Liver (tissue), 9 donors: ENCODE data around the gene SURF1. TPM values are rescaled to one million over a fixed set of nuclear protein-coding genes. Genes with fewer than 3 reads are reported as not detected.

Source experiments
- DNase-seq: peaks from one replicate; pipeline ENCODE4 v3.0.0-alpha.2; 2017; ENCODE audit warnings: low spot score
- H3K27ac ChIP-seq, 2 donors: one replicate each; pipeline ENCODE4 v1.7.0; 2013; ENCODE audit warnings: inconsistent platforms in 2 of 2, low read length in 2 of 2, control low read depth in 1 of 2, low read depth in 1 of 2, mild to moderate bottlenecking in 1 of 2
- H3K27me3 ChIP-seq, 4 donors: one replicate each; pipeline versions ENCODE4 v1.6.1 to v1.7.0; 2013; ENCODE audit warnings: low read length in 3 of 4, inconsistent platforms in 1 of 4, mild to moderate bottlenecking in 1 of 4, moderate library complexity in 1 of 4; ENCODE audit not compliant: control insufficient read depth in 4 of 4, insufficient read depth in 4 of 4
- H3K36me3 ChIP-seq, 4 donors: one replicate each; pipeline versions ENCODE4 v1.6.1 to v1.7.0; 2013; ENCODE audit warnings: low read length in 3 of 4, mild to moderate bottlenecking in 3 of 4, low read depth in 1 of 4, moderate library complexity in 1 of 4; ENCODE audit not compliant: control insufficient read depth in 4 of 4, insufficient read depth in 3 of 4
- H3K4me1 ChIP-seq, 4 donors: one replicate each; pipeline versions ENCODE4 v1.6.1 to v1.7.0; 2013; ENCODE audit warnings: low read length in 3 of 4, mild to moderate bottlenecking in 3 of 4, moderate library complexity in 1 of 4; ENCODE audit not compliant: control insufficient read depth in 4 of 4, insufficient read depth in 4 of 4
- H3K4me3 ChIP-seq, 3 donors: one replicate each; pipeline versions ENCODE4 v1.6.1 to v1.7.0; 2013; ENCODE audit warnings: low read length in 3 of 3, control low read depth in 1 of 3, low read depth in 1 of 3, mild to moderate bottlenecking in 1 of 3
- H3K9ac ChIP-seq, 2 donors: one replicate each; pipeline ENCODE4 v1.7.0; 2013; ENCODE audit warnings: low read length in 2 of 2, mild to moderate bottlenecking in 2 of 2, moderate library complexity in 2 of 2, control low read depth in 1 of 2, low read depth in 1 of 2
- H3K9me3 ChIP-seq, 4 donors: one replicate each; pipeline versions ENCODE4 v1.6.1 to v1.7.0; 2013; ENCODE audit warnings: low read length in 3 of 4; ENCODE audit not compliant: control insufficient read depth in 4 of 4
- CTCF ChIP-seq: fragments of 150-350 bp; IDR thresholded peaks from 2 replicates; pipeline ENCODE4 v1.5.1; 2017; ENCODE audit warnings: improper control_type of control experiment, low read depth, low read length; ENCODE audit not compliant: missing input control
- EGR1 ChIP-seq, 2 donors: IDR thresholded peaks; 2 replicates each; pipeline ENCODE4 v1.6.1; 2016 to 2018; ENCODE audit warnings: antibody characterized with exemption in 2 of 2, low read depth in 2 of 2
- FOXA1 ChIP-seq: IDR thresholded peaks from 2 replicates; pipeline ENCODE4 v1.6.1; 2016; ENCODE audit warnings: antibody characterized with exemption
- FOXA2 ChIP-seq: IDR thresholded peaks from 2 replicates; pipeline ENCODE4 v1.6.1; 2016; ENCODE audit warnings: antibody characterized with exemption
- HNF4A ChIP-seq, 2 donors: conservative IDR thresholded peaks; 2 replicates each; pipeline ENCODE4 v1.6.1; 2016; ENCODE audit warnings: antibody characterized with exemption in 2 of 2, mild to moderate bottlenecking in 2 of 2
- JUND ChIP-seq, 2 donors: IDR thresholded peaks; 2 replicates each; pipeline ENCODE4 v1.6.1; 2016; ENCODE audit warnings: antibody characterized with exemption in 2 of 2
- MAX ChIP-seq: IDR thresholded peaks from 2 replicates; pipeline ENCODE4 v1.6.1; 2016; ENCODE audit warnings: antibody characterized with exemption
- NR2F2 ChIP-seq: IDR thresholded peaks from 2 replicates; pipeline ENCODE4 v1.6.1; 2016; ENCODE audit warnings: antibody characterized with exemption
- REST ChIP-seq: IDR thresholded peaks from 2 replicates; pipeline ENCODE4 v1.6.1; 2016; ENCODE audit warnings: antibody characterized with exemption, mild to moderate bottlenecking
- RXRA ChIP-seq, 2 donors: IDR thresholded peaks; 2 replicates each; pipeline ENCODE4 v1.6.1; 2017 to 2018; ENCODE audit warnings: antibody characterized with exemption in 2 of 2, mild to moderate bottlenecking in 1 of 2
- SP1 ChIP-seq: IDR thresholded peaks from 2 replicates; pipeline ENCODE4 v1.6.1; 2018; ENCODE audit warnings: antibody characterized with exemption, mild to moderate bottlenecking
- TAF1 ChIP-seq: conservative IDR thresholded peaks from 2 replicates; pipeline ENCODE4 v1.6.1; 2016; ENCODE audit warnings: antibody characterized with exemption, mild to moderate bottlenecking
- YY1 ChIP-seq: IDR thresholded peaks from 2 replicates; pipeline ENCODE4 v1.6.1; 2016; ENCODE audit warnings: antibody characterized with exemption, mild to moderate bottlenecking
- ZBTB33 ChIP-seq: IDR thresholded peaks from 2 replicates; pipeline ENCODE4 v1.6.1; 2016; ENCODE audit warnings: antibody characterized with exemption
- WGBS: extraction: QIAGEN DNeasy Blood & Tissue Kit; methylation state at CpG from one replicate; pipeline ENCODE4 v1.1.7; 2013; 5-methylcytosine and 5-hydroxymethylcytosine counted together
- polyA plus RNA-seq, 2 donors: library from polyadenylated mRNA; stranded (reverse) in 1 of 2; unstranded in 1 of 2; fragments of 200-250 nt in 1 of 2; fragments of >200 nt in 1 of 2; fragmentation: Nextera tagmentation in 1 of 2; extraction: Ambion mirVana in 1 of 2; gene quantifications; one replicate each; pipeline versions ENCODE4 v1.2.1 to v1.2.3, GENCODE V29; 2013 to 2015
- total RNA-seq, 2 donors: library from RNA; depleted of rRNA; stranded (reverse); fragments of >200 nt; gene quantifications; one replicate each; pipeline ENCODE4 v1.2.3, GENCODE V29; 2014
- donor health status: healthy.
- donor health status: healthy.
- donor health status: healthy.
- donor health status: healthy.
- donor health status: healthy.

SURF1 gene
- total and polyA plus RNA-seq, 4 donors = 20.7 to 106 (median 50.5) TPM

GRCh38 chr9:133384736-133385321 lies 28.5 kb upstream of the SURF1 start:
- Histone ChIP-seq H3K27me3 (no peaks in the 10 kb centered on the region), H3K4me1 (no peaks in the 10 kb centered on the region), H3K27ac (no peak overlapping the region), H3K9me3 (no peaks in the 10 kb centered on the region), H3K36me3 (no peaks in the 10 kb centered on the region), H3K4me3 (no peak overlapping the region), H3K9ac (no peak overlapping the region)
- WGBS = 88% methylated on average over 17 of the region's 17 CpGs
- DNase-seq = no peak
- TF ChIP-seq JUND (IDR thresholded peaks at IDR 0.05) = no peak

GRCh38 chr9:133383438-133383837 lies 27.2 kb upstream of the SURF1 start:
- H3K9ac ChIP-seq = no peak overlapping the region
- no peak for DNase-seq
- 94% methylated on average over 3 of the region's 3 CpGs for WGBS
- H3K27me3 ChIP-seq = no peaks in the 10 kb centered on the region
- TF ChIP-seq RXRA (IDR thresholded peaks at IDR 0.05) (no peak), FOXA2 (no peak), NR2F2 (no peak), MAX (no peak), CTCF (no peak), FOXA1 (no peak), HNF4A (conservative IDR thresholded peaks at IDR 0.05) (no peak), EGR1 (IDR thresholded peaks at IDR 0.05; ENCODE audit: low read depth in 2 of 2) (no peak), SP1 (no peak), YY1 (no peak), TAF1 (no peak)
- H3K4me3 ChIP-seq = no peak overlapping the region
- no peak overlapping the region for H3K27ac ChIP-seq
- no peaks in the 10 kb centered on the region for H3K4me1 ChIP-seq
- no peaks in the 10 kb centered on the region for H3K36me3 ChIP-seq
- H3K9me3 ChIP-seq = no peaks in the 10 kb centered on the region

- Histone ChIP-seq H3K9me3 (no peaks in the 10 kb centered on the region), H3K36me3 (no peaks in the 10 kb centered on the region), H3K4me3 (no peak overlapping the region), H3K9ac (no peak overlapping the region), H3K27ac (no peak overlapping the region), H3K27me3 (no peaks in the 10 kb centered on the region), H3K4me1 (no peaks in the 10 kb centered on the region)
- TF ChIP-seq JUND (IDR thresholded peaks at IDR 0.05) (no peak), FOXA2 (no peak), TAF1 (no peak), FOXA1 (no peak), YY1 (no peak), CTCF (no peak), NR2F2 (no peak), REST (no peak), MAX (no peak), HNF4A (conservative IDR thresholded peaks at IDR 0.05) (no peak), ZBTB33 (no peak), RXRA (IDR thresholded peaks at IDR 0.05) (no peak)
- DNase-seq = no peak
- 95% methylated on average over 4 of the region's 4 CpGs for WGBS
These were observed 26.3 kb upstream of the SURF1 start for GRCh38 chr9:133382507-133383141.
